HG03457 (cell line): ENCODE results near the gene KRTAP9-6.
"Not testable (repeated sequence)": the region's sequence is repeated elsewhere in the genome, so short reads cannot be mapped to it uniquely, and the experiment has no call there.

Source experiments
- ATAC-seq: cut with Tn5 transposase; IDR thresholded peaks from one replicate; pipeline ENCODE4 v1.9.1; 2021; ENCODE audit warnings: moderate number of reproducible peaks; ENCODE audit not compliant: unreplicated experiment

The KRTAP9-6 gene

DNA sequence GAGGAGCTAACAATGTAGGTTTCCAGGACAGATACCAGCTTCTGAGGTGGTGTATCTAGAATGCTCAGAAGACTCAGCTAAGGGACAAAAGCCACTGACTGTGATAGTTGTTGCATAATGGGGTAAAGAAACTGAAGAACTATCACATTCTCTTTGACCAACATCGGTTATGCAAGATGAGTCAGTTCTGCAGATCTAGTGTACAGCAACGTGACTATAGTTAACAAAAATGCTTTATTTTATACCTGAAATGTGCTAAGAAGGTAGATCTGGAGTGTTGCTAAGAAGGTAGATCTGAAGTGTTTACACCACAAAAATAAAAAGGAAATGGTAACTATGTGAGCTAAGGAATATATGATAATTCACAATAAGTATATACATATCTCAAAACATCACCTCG lies 2.5 kb downstream of the KRTAP9-6 start:
- ATAC-seq = no peak

- ATAC-seq = not testable (repeated sequence)
Measured at GRCh38 chr17:41271323-41271722, 6.1 kb downstream of the KRTAP9-6 start.

GRCh38 chr17:41271858-41272257 lies 6.7 kb downstream of the KRTAP9-6 start:
- no peak for ATAC-seq

DNA sequence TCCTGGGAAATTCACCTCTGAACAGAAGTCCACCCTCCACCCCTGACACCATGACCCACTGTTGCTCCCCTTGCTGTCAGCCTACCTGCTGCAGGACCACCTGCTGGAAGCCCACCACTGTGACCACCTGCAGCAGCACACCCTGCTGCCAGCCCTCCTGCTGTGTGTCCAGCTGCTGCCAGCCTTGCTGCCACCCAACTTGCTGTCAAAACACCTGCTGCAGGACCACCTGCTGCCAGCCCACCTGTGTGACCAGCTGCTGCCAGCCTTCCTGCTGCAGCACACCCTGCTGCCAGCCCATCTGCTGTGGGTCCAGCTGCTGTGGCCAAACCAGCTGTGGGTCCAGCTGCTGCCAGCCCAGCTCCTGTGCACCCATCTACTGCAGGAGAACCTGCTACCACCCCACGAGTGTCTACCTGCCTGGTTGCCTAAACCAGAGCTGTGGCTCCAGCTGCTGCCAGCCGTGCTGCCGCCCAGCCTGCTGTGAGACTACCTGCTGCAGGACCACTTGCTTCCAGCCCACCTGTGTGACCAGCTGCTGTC lies 10.5 kb downstream of the KRTAP9-6 start, which contains the start of gene KRTAP9-7:
Gene KRTAP9-7, plus strand, starts transcription at position 51 of the 543 bp plus-strand sequence. Its CDS starts 0 bp downstream, at position 51.
- ATAC-seq = not testable (repeated sequence)

DNA sequence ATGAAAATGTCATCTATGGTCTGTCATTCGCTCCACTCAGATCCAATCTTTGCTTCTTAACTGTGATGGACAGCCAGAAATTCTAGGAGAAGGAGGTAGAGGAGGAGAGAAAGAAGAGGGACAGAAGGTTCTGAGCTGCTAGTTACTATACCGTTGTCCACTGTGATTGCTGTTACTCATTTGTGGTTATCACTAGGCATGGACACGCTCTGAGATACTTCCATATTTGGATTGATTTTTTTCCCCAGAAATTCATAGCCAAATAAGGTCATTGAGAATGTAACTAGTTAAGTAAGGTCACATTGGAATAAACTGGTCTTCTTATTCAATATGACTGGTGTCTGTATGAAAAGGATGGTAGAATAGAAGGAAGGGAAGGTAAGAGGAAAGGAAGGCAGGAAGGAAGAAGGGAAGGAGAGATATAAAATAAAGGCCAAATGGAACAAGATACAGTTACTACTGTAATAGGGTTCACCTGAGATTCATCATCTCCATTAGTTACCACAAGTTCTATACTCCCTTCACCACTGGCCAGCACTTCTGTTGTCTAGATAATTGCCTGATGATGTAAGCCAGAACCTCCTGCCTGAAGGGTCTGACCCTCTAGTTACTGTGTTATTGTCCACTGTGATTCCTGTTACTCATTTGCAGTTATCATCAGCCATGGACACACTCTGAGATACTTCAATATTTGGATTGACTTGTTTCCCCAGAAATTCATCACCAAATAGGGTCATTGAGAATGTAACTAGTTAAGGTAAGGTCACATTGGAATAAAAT lies 13.2 kb downstream of the KRTAP9-6 start:
- ATAC-seq = no peak

DNA sequence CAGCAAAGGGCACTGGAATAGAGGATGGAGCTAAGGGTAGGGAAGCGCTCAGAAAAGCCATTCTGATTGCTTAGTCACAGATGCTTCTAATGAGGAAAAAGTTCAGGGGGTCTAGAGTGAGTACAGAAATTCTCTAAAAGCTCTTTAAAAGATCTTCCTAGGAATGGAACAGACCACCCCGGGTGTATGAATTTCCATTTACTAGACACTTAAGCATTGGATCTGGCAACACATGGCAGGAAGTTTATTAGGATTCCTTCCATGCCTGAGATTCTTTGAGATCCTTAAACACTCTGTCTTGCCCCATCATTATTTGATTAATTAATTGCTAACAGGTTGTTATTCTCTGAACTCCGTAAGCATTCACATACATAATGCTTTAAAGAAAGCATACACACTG lies 18.9 kb downstream of the KRTAP9-6 start:
- ATAC-seq = no peak

GRCh38 chr17:41284546-41284945 lies 19.4 kb downstream of the KRTAP9-6 start:
- ATAC-seq = no peak

- ATAC-seq = no peak
Measured at GRCh38 chr17:41287050-41287449, 21.9 kb downstream of the KRTAP9-6 start.

GRCh38 chr17:41294016-41294415 lies 28.8 kb downstream of the KRTAP9-6 start:
- ATAC-seq = no peak

GRCh38 chr17:41296846-41297245 lies 31.7 kb downstream of the KRTAP9-6 start:
- ATAC-seq = no peak

DNA sequence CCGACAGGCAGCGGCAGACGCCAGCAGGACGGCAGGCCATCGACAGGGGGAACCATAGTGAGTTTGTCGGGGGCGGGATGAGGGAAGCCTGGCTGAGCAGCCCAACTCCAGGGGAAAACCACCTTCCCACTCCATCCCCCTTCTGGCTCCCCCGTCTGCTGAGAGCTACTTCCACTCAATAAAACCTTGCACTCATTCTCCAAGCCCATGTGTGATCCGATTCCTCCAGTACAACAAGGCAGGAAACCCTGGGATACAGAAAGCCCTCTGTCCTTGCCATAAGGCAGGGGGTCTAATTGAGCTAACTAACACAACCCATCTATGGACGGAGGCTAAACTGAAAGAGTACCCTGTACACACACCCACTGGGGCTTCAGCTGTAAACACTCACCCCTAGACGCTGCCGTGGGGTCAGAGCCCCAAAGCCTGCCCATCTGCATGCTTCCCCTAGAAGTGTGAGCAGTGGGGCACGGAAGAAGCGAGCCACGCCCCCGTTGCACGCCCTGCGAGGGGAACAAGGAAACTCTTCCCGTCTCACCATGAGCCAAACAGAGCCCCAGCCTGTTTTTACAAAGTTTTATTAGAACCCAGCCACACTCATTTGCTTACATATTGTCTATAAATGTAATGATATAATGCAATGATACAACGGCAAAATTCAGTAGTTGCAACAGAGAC lies 33.4 kb downstream of the KRTAP9-6 start:
- ATAC-seq = no peak

- no peak for ATAC-seq
Measured at GRCh38 chr17:41301204-41301790, 36.1 kb downstream of the KRTAP9-6 start.

DNA sequence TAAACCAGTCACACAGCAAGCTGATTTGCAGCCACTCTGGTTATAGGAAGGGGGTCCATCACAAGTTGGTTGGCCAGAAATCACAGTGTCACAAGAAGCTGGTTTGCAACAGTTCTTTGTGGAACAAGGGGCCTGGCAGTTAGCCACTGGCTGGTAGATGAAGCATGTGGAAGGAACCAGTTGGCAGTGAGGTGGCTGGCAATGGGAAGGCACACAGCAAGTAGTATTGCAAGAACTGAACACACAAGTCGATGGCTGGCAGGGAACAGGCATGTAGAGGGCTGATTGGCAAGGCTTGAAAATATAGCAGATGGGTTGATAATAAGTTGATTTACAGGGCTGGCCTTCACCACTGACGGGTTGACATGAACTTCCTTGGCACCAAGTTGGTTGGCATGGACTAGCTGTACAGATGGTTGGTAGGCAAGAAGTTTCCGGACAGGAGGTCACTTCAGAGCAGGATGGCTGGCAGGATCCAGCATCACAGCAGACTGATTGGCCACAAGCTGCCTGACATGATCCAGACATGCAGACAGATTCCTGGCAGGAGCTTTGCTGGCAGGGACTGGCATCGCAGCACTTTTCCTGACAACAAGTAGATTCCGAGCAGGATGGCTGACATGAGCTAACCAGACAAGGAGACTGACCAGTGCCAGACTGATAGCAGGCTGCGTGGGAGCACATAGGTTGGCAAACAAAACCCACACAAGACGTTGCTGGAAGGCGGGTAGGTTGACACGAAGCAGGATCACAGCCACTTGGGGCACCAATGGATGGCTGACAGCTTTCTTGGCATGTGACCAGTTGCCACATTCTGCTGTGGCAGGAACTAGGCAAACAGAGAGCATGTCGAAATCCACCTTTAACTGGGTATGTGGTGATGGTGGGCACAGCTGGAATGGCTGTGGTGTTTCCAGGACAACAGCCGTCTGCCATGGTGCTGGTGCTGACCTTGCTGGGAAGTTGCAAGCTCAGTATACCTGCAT lies 37.0 kb downstream of the KRTAP9-6 start, which contains the start of gene KRTAP29-1:
Gene KRTAP29-1, minus strand, starts transcription at position 936 of the 986 bp plus-strand sequence. Its CDS starts 0 bp downstream, at position 936.
- no peak for ATAC-seq

DNA sequence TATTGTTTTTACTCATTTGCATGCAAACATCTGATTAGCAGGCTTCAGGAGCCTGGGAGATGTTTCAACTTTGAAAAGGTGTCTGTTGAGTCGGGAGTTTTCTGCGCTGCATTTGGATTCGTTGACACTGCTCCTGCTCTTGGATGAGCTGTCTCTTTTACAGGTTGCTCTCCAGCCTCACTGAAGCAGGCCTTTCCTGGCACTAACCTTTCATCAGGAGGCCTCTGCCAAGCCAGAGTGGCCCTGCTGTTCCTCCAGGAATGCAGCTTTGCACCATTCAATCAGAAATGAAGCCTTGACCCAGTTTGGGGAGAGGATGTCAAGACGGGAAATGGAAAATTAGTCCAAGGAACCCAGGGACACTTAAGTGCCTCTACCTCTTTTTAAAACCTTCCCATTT lies 37.8 kb downstream of the KRTAP9-6 start:
- no peak for ATAC-seq

DNA sequence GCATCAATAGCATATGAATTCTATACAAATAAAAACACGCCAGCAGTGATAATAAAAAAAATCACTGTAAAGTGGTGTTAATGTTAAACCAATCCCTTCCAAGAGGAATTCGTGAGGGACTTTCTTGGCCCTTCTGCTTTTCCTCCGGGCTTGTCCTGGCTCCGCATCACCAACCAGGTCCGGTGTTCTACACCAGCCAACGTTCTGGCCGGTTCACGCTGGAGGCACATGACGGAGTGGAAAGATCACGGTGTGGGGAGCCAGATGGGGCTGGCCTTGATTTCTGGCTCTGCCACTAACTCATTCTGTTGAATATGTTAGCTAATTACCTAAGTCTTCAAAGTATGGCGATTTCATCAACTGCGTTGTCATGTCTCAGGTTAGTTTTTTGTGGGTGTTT lies 38.9 kb downstream of the KRTAP9-6 start:
- no peak for ATAC-seq

GRCh38 chr17:41307647-41308046 lies 42.5 kb downstream of the KRTAP9-6 start:
- ATAC-seq = no peak

DNA sequence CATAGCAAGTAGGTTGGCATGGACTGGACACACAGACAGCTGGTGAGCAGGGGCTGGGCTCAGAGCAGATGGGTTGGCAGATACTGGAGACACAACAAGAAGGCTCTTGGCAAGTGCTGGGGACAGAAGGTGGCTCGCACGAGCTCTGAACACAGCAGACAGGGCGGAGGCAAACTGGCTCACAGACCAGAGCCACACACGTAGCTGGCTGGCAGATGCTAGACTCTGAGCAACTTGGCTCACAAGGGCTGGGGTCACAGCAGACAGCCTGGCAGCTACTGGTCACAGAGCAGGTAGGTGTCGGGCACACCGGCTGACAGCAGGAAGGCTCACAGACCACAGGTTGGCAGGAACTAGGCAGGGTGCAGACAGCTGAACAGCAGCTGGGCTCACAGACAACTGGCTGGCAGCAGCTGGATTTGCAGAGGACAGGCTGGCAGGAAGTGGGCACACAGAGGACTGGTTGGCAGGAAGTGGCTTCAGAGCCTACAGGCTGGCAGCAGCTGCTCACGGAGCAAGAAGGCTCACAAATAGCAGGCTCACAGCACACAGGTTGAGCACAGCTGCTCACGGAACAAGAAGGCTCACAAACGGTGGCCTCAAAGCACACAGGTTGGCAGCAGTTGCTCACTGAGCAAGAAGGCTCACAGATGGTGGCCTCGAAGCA lies 43.2 kb downstream of the KRTAP9-6 start:
- ATAC-seq = no peak

DNA sequence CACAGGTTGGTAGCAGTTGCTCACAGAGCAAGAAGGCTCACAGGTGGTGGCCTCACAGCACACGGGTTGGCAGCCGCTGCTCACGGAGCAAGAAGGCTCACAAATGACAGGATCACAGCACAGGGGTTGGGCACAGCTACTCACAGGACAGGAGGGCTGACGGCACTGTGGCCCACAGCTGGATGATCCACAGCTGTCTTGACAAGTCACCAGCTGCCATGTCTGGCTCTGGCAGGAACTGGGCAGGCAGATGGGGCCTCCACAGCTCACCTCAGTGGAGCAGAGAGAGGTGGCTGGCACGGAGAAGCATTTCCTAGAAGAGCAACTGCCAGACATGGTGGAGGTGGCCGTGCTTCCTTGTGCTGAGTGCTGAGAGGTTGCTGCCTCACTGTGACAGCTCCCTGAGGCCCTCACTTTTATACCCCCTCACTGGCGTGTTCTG lies 43.8 kb downstream of the KRTAP9-6 start, which contains the start of gene KRTAP16-1:
Gene KRTAP16-1, minus strand, starts transcription at position 392 of the 442 bp plus-strand sequence. Its CDS starts 56 bp downstream, at position 336.
- ATAC-seq = no peak

- ATAC-seq = no peak
Measured at GRCh38 chr17:41311111-41311510, 45.9 kb downstream of the KRTAP9-6 start.
